ENCODE results near the gene PTPRN2.

- TF ChIP-seq CTCF (IDR thresholded peaks at IDR 0.05 in 2 of 3, conservative IDR thresholded peaks at IDR 0.05 in 1 of 3; ENCODE audit: borderline replicate concordance in 1 of 3, insufficient read depth in 1 of 3, low read depth in 2 of 3, low read length in 2 of 3): no peak
- TF ChIP-seq POLR2AphosphoS5 (IDR thresholded peaks at IDR 0.05; ENCODE audit: low read depth, low read length): no peak
- no peak for TF ChIP-seq SIN3A (IDR thresholded peaks at IDR 0.05; ENCODE audit: low read depth)
- TF ChIP-seq, protein P1, sequence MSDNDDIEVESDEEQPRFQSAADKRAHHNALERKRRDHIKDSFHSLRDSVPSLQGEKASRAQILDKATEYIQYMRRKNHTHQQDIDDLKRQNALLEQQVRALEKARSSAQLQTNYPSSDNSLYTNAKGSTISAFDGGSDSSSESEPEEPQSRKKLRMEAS (IDR thresholded peaks at IDR 0.05): no peak
- no peak for TF ChIP-seq TCF7L2 (IDR thresholded peaks at IDR 0.05; ENCODE audit: borderline replicate concordance, extremely low read depth, insufficient read depth, insufficient read length)
- TF ChIP-seq POLR2A (IDR thresholded peaks at IDR 0.05; ENCODE audit: borderline replicate concordance, extremely low read depth, insufficient read depth, insufficient read length): no peak
- no peak for TF ChIP-seq EZH2 (IDR thresholded peaks at IDR 0.05)
- no peak for TF ChIP-seq YY1 (IDR thresholded peaks at IDR 0.05; ENCODE audit: extremely low read depth, insufficient replicate concordance, low read depth, low read length)
Observed at GRCh38 chr7:158581440-158582088, 6.1 kb downstream of the PTPRN2 start.
